ENCODE data around the gene ARHGAP40.

GRCh38 chr20:38586181-38586525, 15.5 kb upstream of the ARHGAP40 start:
- TF ChIP-seq, protein P1, sequence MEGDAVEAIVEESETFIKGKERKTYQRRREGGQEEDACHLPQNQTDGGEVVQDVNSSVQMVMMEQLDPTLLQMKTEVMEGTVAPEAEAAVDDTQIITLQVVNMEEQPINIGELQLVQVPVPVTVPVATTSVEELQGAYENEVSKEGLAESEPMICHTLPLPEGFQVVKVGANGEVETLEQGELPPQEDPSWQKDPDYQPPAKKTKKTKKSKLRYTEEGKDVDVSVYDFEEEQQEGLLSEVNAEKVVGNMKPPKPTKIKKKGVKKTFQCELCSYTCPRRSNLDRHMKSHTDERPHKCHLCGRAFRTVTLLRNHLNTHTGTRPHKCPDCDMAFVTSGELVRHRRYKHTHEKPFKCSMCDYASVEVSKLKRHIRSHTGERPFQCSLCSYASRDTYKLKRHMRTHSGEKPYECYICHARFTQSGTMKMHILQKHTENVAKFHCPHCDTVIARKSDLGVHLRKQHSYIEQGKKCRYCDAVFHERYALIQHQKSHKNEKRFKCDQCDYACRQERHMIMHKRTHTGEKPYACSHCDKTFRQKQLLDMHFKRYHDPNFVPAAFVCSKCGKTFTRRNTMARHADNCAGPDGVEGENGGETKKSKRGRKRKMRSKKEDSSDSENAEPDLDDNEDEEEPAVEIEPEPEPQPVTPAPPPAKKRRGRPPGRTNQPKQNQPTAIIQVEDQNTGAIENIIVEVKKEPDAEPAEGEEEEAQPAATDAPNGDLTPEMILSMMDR (IDR thresholded peaks at IDR 0.05), result no peak
- TF ChIP-seq POLR2A (IDR thresholded peaks at IDR 0.05), result no peak
